Liver (tissue), 3 donors: Measurements from ENCODE around the gene LMCD1.

Experiments used
- JUND ChIP-seq, 2 donors: IDR thresholded peaks; 2 replicates each; pipeline ENCODE4 v1.6.1; 2016; ENCODE audit warnings: antibody characterized with exemption in 2 of 2
- REST ChIP-seq: IDR thresholded peaks from 2 replicates; pipeline ENCODE4 v1.6.1; 2016; ENCODE audit warnings: antibody characterized with exemption, mild to moderate bottlenecking
- RXRA ChIP-seq, 2 donors: IDR thresholded peaks; 2 replicates each; pipeline ENCODE4 v1.6.1; 2017 to 2018; ENCODE audit warnings: antibody characterized with exemption in 2 of 2, mild to moderate bottlenecking in 1 of 2
- TAF1 ChIP-seq: conservative IDR thresholded peaks from 2 replicates; pipeline ENCODE4 v1.6.1; 2016; ENCODE audit warnings: antibody characterized with exemption, mild to moderate bottlenecking
- YY1 ChIP-seq: IDR thresholded peaks from 2 replicates; pipeline ENCODE4 v1.6.1; 2016; ENCODE audit warnings: antibody characterized with exemption, mild to moderate bottlenecking
- ZBTB33 ChIP-seq: IDR thresholded peaks from 2 replicates; pipeline ENCODE4 v1.6.1; 2016; ENCODE audit warnings: antibody characterized with exemption
- TF ChIP-seq, protein P1 (sequence below): fragments of 150-350 bp; IDR thresholded peaks from 2 replicates; pipeline ENCODE4 v1.5.1; 2017; ENCODE audit warnings: improper control_type of control experiment, low read depth, low read length; ENCODE audit not compliant: missing input control
- TF ChIP-seq, protein P2 (sequence below): IDR thresholded peaks from 2 replicates; pipeline ENCODE4 v1.6.1; 2016; ENCODE audit warnings: antibody characterized with exemption
- TF ChIP-seq, protein P3 (sequence below): IDR thresholded peaks from 2 replicates; pipeline ENCODE4 v1.6.1; 2016; ENCODE audit warnings: antibody characterized with exemption
- donor health status: healthy.
- donor health status: healthy.

DNA sequence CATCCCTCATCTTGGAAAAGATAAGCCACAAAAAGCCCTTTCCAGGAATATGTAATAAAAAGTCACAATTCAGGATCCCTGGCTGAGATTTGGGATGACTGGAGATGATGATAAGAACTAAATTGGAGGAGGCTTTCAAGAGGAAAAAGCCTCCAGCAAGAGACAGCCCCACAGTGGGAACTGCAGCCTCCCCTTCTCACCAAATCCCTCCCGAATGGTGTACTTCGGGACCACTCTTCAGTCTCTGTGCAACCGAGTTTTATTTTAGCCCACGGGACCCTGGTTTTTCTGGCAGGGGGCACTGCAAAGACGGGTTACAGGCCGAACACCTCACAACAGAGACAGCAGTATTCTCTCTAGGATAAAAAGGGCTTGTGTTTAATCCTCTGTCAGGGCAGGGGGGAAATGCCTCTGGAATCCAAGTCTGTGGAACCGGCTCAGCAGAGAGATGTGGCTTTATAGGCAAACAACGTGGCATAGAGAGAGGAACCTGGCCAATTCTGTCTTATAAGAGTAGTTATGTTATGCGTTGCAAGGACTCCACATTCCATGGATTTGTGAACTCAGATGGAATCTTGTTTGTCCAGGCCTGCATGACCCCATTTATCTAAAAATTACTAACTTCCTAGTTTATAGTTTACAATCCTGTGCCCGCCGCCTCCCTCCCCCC is 1.2 kb upstream of the LMCD1 start:
- TF ChIP-seq, protein P1, sequence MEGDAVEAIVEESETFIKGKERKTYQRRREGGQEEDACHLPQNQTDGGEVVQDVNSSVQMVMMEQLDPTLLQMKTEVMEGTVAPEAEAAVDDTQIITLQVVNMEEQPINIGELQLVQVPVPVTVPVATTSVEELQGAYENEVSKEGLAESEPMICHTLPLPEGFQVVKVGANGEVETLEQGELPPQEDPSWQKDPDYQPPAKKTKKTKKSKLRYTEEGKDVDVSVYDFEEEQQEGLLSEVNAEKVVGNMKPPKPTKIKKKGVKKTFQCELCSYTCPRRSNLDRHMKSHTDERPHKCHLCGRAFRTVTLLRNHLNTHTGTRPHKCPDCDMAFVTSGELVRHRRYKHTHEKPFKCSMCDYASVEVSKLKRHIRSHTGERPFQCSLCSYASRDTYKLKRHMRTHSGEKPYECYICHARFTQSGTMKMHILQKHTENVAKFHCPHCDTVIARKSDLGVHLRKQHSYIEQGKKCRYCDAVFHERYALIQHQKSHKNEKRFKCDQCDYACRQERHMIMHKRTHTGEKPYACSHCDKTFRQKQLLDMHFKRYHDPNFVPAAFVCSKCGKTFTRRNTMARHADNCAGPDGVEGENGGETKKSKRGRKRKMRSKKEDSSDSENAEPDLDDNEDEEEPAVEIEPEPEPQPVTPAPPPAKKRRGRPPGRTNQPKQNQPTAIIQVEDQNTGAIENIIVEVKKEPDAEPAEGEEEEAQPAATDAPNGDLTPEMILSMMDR: no peak
- TF ChIP-seq, protein P2, sequence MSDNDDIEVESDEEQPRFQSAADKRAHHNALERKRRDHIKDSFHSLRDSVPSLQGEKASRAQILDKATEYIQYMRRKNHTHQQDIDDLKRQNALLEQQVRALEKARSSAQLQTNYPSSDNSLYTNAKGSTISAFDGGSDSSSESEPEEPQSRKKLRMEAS: no peak
- TF ChIP-seq ZBTB33 (no peak), TAF1 (no peak), JUND (IDR thresholded peaks at IDR 0.05) (no peak), YY1 (no peak), RXRA (IDR thresholded peaks at IDR 0.05) (no peak), REST (no peak)
- TF ChIP-seq, protein P3, sequence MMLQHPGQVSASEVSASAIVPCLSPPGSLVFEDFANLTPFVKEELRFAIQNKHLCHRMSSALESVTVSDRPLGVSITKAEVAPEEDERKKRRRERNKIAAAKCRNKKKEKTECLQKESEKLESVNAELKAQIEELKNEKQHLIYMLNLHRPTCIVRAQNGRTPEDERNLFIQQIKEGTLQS: no peak
